HG02610 (cell line): ENCODE measurements around the gene ZNF132.
A peak's percentile ranks its signal among the peaks of the same experiment; 100 is the strongest.
"Not testable (repeated sequence)": the region's sequence is repeated elsewhere in the genome, so short reads cannot be mapped to it uniquely, and the experiment has no call there.

Source experiments
- ATAC-seq: cut with Tn5 transposase; IDR thresholded peaks from one replicate; pipeline ENCODE4 v1.9.1; 2021; ENCODE audit warnings: mild to moderate bottlenecking, moderate library complexity; ENCODE audit not compliant: unreplicated experiment

Gene ZNF132

DNA sequence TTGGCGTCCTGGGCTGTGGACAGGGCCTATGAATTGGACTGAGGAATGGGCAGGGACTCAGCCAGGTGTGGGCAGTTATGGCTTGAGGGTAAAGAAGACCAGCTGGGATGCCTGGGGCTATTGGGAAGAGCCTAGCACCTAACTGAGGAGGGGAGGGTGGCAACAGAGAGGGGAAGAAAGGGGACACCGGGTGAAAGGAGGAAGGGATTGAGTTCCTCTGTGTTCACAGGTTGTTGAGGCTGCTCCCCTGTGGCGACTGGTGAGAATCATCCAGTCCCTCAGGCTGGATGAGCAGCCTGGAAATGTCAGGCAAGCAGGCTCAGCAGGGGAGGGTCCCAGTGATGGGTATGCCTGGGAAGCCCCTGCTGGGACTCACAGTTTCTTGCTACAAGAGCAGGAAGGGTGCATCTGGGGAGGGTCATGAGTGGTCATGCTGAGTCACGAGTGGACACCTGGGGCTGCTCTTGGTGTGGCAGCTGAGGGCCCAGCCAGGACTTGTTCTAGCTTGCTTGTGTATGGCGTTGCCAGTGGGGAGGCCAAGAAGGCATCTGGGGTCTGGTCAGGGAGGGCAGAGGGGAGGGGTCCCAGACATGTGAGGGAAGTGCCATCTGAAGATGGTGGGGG, 28.4 kb upstream of the ZNF132 start:
- no peak for ATAC-seq

- ATAC-seq, result peak; percentile 84
These were observed 27.0 kb upstream of the ZNF132 start, which contains the start of gene ZNF324 for GRCh38 chr19:58466760-58467589. ZNF324 (plus strand) TSS chr19:58467080; CDS start chr19:58469186, 2,106 bp downstream.

DNA sequence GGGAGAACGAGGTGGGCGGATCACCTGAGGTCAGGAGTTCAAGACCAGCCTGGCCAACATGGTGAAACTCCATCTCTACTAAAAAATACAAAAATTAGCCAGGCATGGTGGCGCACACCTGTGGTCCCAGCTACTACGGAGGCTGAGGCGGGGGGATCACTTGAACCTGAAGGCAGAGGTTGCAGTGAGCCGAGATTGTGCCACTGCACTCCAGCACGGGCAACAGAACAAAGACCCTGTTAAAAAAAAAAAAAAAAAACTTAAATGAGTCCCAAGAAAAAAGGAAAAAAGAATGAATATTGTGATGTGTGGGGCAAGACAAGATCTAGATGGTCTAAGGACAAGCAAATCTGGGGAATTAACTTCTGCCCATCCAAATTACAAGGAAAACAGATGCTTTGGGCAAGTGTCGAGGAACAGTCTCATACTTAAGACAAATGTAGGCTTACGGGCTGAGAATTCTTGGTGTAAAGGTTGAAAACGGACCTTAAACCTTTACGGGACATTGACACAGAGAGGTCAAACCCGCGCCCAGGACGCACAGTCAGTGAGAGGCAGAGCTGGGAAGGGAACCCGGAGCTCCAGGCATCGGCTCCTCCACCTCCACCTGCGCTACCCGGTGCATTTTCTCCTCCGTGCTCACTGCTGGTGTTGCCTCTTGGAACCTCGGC, 26.3 kb upstream of the ZNF132 start:
- ATAC-seq, result peak; percentile 8

- ATAC-seq, result no peak
These were observed 20.1 kb upstream of the ZNF132 start for GRCh38 chr19:58460039-58460438.

DNA sequence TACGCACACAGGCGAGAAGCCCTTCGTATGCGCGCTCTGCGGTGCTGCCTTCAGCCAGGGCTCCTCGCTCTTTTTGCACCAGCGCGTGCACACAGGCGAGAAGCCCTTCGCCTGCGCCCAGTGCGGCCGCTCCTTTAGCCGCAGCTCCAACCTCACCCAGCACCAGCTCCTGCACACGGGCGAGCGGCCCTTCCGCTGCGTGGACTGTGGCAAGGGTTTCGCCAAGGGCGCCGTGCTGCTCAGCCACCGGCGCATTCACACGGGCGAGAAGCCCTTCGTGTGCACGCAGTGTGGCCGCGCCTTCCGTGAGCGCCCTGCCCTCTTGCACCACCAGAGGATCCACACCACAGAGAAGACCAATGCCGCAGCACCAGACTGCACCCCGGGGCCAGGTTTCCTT, 16.2 kb upstream of the ZNF132 start:
- no peak for ATAC-seq

- ATAC-seq, result no peak
These were observed 15.4 kb upstream of the ZNF132 start for GRCh38 chr19:58455306-58455705.

GRCh38 chr19:58453743-58454142, 13.8 kb upstream of the ZNF132 start:
- ATAC-seq, result no peak

DNA sequence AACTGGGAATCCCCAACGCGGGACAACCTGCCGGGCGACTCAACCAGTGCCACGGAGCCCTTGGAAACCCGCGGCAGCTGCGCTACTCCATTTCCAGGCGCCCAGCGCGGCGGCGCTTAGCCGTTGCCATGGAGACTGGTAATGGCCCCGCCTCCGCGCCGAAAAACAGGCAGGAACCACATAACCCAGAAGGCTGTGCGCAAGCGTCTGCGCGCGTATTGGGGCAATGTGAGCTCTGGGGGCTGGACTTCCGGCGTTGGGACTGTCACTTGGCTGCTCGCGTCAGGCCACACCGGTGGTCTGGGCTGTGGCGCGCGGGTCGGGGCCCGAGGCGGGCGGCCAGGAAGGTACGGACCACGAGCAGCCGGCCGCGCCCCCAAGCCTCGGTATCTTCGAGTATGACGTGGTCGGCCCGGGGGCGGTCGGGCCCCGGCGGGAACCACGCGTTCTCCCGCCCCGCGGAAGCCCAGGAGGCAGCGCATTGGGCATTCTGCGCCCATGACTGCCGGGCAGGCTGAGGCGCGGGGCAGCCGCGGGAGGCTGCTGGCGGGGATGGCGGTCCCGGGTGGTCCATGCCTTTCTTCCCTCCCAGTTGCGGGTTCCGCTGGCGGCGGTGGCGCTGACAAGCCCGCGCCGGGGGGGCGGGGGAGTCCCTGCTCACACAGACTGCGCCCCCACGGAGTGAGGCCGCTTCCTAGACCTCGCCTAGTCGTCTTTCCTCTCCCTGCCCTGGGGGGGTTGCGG, 11.6 kb upstream of the ZNF132 start, which contains the start of gene ZNF324B:
Gene ZNF324B, plus strand, starts transcription at position 265 of the 744 bp plus-strand sequence. CDS start 2,080 bp downstream, outside the sequence.
- peak; percentile 94 for ATAC-seq

GRCh38 chr19:58450856-58451357, 11.0 kb upstream of the ZNF132 start:
- ATAC-seq, result no peak

DNA sequence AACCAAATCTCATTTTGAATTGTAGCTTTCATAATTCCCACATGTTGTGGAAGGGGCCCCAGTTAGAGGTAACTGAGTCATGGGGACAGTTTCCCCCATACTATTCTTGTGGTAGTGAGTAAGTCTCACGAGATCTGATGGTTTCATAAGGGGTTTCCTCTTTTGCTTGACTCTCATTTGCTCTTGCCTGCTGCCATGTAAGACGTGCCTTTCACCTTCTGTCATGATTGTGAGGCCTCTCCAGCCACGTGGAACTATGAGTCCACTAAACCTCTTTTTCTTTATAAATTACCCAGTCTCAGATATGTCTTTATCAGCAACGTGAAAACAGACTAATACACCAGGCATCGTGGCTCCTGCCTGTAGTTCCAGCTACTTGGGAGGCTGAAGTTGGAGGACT, 10.0 kb upstream of the ZNF132 start:
- ATAC-seq, result not testable (repeated sequence)

- not testable (repeated sequence) for ATAC-seq
These were observed 8.9 kb upstream of the ZNF132 start for GRCh38 chr19:58448860-58449259.

DNA sequence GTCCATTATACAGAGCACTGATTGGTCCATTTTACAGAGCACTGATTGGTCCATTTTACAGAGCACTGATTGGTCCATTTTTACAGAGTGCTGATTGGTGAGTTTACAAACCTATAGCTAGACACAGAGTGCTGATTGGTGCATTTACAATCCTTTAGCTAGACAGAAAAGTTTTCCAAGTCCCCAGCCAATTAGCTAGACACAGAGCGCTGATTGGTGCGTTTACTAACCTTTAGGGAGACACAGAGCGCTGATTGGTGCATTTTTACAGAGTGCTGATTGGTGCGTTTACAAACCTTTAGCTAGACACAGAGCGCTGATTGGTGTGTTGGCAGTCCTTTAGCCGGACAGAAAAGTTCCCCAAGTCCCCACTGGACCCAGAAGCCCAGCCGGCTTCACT, 3.0 kb upstream of the ZNF132 start:
- not testable (repeated sequence) for ATAC-seq

- ATAC-seq, result no peak
These were observed 603 bp upstream of the ZNF132 start for GRCh38 chr19:58440556-58440955.

DNA sequence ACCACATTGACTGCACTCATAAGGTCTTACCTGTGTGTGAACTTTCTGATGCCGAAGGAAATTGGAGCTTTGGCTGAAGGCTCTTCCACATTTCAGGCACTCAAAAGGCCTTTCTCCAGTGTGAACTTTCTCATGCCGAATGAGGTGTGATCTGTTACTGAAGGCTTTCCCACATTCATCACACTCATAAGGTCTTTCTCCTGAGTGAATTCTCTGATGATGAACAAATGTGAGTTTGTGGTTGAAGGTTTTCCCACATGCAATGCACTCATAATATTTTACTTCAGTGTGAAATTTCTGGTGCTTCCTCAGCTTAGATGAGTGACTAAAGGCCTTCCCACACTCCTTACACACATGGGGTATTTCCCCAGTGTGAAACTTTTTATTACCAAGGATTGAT, 5.7 kb downstream of the ZNF132 start:
- ATAC-seq, result no peak

GRCh38 chr19:58429745-58430144, 10.2 kb downstream of the ZNF132 start:
- ATAC-seq, result no peak

DNA sequence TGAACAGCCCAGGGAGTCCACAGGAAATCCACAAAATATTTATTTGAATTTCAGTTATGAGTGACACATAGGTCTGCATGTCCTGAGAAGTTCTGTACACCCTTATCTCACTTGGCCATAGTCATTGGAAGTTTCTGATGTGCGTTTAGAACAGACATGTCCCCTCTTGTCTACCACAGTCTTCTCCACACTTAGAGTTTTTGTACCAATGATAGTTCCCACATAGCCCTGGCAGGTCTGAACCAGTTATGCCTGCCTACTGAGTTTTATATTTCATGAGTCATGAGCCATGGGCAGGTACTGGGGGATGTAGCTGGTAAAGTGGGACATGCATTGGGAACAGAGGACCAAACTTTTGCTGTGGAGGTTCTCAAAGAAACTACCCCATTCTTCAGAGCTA, 11.3 kb downstream of the ZNF132 start:
- no peak for ATAC-seq

DNA sequence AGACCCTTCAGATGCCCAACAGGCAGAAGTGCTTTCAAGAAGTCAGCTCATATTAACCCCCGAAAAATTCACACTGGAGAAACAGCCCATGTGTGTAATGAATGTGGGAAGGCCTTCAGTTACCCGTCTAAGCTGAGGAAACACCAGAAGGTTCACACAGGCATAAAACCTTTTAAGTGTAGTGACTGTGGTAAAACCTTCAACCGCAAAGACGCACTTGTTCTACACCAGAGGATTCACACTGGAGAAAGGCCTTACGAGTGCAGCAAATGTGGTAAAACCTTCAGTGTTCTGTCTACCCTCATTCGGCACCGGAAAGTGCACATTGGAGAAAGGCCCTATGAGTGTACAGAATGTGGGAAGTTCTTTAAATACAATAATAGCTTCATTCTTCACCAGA, 22.9 kb downstream of the ZNF132 start:
- ATAC-seq, result no peak

DNA sequence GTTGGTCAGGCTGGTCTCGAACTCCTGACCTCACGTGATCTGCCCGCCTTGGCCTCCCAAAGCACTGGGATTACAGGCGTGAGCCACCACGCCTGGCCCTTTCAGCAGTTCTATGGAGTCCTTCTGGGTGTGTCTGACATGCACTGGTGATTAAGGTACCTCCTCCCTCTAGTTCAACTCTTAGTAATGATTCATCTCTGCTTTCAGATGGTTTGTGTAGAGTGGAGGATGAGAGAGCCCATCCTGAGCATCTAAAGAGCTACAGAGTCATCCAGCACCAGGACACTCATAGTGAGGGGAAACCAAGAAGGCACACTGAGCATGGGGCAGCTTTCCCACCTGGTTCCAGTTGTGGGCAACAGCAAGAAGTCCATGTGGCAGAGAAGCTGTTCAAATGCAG, 23.3 kb downstream of the ZNF132 start:
- no peak for ATAC-seq

GRCh38 chr19:58409010-58409790, 30.8 kb downstream of the ZNF132 start:
- no peak for ATAC-seq
